HG03159 (cell line): Measurements from ENCODE around the gene GJD3.
A peak's percentile ranks its signal among the peaks of the same experiment; 100 is the strongest.

Experiments used
- ATAC-seq: cut with Tn5 transposase; IDR thresholded peaks from one replicate; pipeline ENCODE4 v1.9.1; 2021; ENCODE audit warnings: mild to moderate bottlenecking, moderate library complexity; ENCODE audit not compliant: unreplicated experiment

The GJD3 gene

DNA sequence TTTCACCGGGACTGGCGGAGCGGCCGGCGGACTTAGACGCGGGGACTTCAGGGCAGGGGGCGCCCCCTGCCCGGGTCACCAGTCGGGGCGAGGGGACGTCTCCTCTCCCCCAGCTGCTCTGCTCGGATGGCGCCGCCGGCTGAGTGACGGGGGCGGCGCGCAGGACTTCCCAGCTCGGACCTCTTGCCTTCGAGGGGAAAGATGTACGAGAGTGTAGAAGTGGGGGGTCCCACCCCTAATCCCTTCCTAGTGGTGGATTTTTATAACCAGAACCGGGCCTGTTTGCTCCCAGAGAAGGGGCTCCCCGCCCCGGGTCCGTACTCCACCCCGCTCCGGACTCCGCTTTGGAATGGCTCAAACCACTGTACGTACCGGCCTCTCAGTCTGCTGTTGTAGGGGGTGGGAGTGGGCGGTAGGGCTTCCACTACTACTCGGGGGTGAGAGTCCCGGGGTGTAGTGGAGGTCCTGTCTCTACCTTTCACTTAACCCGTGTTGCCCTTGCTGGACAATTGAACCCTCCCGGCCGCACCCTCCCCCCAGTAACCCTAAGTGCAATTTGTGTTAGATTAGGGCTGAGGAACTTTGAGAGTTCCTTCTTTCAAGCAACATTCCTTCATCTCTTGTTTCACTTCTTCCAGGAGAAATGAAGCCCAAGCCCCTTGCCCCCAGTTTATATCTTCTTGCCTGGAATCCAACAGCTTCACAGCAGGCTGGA lies 21.9 kb downstream of the GJD3 start:
- ATAC-seq: no peak

DNA sequence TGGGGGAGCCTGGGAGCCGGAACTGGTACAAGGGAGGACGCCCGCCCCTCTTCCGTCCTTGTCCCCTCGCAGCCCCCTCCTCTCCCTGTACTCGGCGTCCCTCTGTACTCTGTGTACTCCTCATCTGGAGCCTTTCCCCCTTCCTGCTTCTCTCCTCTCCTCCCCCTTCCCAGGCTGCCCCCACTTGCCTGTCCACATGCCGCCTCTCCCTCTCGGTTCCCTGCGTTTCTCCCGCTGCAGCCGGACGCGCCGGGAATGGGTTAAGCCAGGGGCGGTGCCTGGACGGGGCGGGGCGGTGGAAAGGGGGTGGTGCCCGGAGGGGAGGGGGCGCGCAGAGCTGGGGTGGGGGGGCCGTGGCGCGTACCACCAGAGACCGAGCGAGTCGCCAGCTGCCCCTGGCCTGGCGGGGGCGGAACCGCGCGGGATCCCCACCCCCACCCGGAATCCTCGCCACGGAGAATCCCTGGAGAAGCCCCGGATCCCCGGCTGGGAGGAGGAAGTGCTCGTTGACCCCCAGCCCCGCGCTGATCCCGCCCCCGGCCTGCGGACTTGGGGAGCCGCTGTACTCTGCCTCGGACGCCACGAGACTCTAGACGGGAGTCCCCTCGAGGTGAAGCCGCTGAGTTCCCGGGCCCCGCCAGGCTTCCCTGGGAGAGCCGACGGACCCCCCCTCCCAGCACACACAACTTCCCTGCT lies 22.6 kb downstream of the GJD3 start:
- no peak for ATAC-seq

- peak; percentile 61 for ATAC-seq
These were observed 23.4 kb downstream of the GJD3 start for GRCh38 chr17:40340880-40341807.

DNA sequence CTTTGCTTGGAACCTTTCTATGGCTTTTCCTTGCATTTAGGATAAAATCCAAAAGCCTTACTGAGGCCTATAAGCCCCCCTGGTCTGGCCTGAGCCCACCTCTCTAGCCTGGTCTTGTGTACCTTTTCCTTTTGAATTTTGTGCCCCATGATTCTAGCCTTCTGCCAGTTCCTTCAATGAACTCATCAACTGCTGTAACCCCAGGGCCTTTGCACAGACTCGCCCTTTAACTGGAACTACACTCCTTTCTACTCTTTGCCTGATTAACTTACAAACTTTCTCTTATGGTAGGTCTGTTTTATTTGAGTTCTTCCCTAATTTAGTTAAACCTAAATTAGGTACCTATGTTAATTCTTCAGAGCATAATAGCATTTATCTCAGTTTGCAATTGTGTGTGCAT lies 24.2 kb downstream of the GJD3 start:
- no peak for ATAC-seq

DNA sequence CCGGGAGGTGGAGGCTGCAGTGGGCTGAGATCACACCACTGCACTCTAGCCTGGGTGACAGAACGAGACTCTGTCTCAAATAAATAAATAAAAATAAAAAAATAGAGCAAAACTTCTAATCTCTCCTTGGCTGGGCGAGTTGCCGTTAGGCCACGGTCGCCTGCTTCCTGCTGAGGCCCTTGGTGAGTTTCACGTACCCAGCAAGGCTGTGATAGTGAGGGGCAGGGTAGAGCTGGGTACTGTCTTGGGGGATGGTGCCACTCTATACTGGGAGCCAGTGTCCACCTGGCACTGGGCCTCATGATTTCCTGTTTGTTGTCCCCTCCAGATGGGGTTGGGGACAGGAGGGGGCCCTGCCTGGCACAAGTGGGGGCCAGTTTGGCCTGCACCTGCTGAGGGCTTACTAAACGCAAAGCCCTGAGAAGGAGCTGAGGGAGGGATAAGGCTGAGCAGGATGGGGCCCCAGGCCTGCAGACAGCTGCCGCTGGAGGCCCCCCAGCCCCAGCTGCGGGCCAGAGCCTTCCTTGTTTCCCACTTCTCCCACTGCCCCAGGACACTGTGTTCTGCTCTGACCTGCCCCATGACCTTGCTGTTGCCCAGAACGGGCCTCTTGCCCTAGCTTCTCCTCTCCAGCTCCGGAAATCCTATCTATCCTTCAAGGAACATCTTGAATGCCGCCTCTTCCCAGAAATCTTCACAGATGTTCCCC lies 25.4 kb downstream of the GJD3 start:
- ATAC-seq: no peak

DNA sequence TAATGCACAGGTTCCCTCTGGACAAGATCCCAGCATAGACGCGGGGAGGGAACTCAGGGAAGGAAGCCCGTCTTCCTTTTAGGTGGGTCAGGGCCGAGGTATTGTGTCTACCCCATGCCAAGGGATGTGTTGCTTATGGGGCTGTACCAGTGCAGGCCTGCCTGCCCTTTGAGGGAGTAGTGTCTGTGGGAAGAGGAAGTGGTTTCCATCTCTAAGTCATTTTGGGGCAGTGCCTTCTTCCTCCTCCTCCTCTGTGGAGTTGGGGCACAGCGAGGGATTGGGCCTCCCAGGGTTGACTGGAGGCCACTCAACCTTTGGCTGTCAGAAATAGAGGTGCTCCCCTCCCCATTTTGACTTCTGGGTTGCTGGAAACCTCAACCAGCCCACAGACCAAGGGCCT lies 26.5 kb downstream of the GJD3 start:
- no peak for ATAC-seq

GRCh38 chr17:40337351-40337750 lies 27.2 kb downstream of the GJD3 start:
- ATAC-seq: no peak

- ATAC-seq: no peak
These were observed 28.9 kb downstream of the GJD3 start for GRCh38 chr17:40335620-40336019.

- ATAC-seq: no peak
These were observed 30.6 kb downstream of the GJD3 start for GRCh38 chr17:40333781-40334448.

GRCh38 chr17:40331743-40332641 lies 32.5 kb downstream of the GJD3 start:
- ATAC-seq: no peak

- ATAC-seq: no peak
These were observed 33.6 kb downstream of the GJD3 start for GRCh38 chr17:40330850-40331470.

GRCh38 chr17:40329839-40330794 lies 34.4 kb downstream of the GJD3 start:
- ATAC-seq: no peak

DNA sequence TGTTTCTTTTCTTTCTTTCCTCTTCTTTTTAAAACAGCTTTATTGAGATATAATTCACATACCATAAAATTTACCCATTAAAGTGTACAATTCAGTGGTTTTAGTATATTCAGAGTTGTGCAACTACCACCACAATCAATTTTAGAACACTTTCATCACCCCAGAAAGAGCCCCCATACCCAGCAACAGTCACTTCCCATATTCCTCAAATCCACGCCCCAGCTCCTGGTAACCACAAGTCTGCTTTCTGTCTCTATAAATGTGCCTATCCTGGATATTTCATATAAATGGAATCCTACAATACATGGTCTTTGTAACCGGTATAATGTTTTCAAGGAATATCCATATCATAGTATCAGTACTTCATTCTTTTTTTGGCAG lies 36.2 kb downstream of the GJD3 start:
- ATAC-seq: no peak

DNA sequence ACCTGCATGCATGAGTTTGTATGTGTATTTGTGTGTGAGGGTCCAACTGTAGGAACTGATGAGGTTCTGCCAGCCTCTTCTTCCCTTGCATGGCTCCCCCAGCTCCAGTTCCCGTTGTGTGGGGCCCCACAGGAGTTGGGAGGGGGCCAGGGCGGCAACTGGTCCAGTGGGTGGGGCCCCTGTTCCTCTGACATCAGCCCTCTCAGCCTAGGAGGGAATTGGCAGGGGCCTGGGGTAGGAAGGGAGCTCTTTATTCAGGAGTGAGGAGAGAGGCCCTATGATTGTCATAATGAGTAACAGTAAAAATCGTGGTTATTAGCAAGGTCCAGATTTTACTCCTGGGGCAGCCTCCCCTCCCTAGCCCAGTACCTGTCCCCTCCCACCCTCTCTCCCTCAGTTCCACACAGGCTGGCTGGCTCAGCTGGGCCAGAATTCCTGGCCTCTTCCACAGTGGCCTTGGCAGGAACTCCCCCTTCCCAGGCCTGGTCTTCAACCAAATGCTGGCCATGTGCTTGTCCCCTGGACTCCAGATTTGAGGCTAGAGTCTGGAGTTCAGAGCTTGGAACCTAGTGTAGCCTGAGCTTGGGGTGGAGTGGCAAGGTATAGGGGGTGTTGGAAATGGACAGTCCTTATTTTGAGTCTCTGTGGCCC lies 36.7 kb downstream of the GJD3 start:
- ATAC-seq: no peak

DNA sequence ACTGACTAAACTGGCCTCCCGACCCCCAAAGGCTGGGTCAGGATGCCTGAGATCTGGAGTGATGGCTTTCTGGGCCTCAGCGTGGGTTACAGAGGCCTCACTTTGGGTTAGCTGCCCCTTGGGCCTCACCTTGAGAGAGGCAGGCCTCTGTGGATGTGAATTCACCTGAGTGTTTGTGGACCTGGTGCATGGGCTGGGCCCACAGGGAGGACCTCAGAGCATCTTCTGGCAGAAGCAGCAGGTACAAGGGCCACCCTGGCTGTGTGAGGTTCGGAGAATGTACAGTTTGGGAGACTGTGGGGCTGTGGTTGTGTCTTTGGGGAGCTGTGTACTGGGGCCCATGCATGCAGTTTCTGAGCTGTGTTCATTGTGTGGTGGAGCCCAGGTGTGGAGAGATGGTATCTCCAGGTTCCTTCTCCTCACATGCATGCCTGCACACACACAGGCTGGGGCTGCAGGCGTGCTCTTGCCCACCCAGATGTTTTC lies 37.2 kb downstream of the GJD3 start:
- ATAC-seq: no peak

- ATAC-seq: no peak
These were observed 37.7 kb downstream of the GJD3 start for GRCh38 chr17:40326832-40327199.
